GM03348 (cell line): ENCODE measurements around the gene KCMF1.
A peak's percentile ranks its signal among the peaks of the same experiment; 100 is the strongest.

Source experiments
- DNase-seq: peaks from one replicate; pipeline ENCODE4 v3.0.0; 2012; ENCODE audit warnings: low spot score

The KCMF1 gene

DNA sequence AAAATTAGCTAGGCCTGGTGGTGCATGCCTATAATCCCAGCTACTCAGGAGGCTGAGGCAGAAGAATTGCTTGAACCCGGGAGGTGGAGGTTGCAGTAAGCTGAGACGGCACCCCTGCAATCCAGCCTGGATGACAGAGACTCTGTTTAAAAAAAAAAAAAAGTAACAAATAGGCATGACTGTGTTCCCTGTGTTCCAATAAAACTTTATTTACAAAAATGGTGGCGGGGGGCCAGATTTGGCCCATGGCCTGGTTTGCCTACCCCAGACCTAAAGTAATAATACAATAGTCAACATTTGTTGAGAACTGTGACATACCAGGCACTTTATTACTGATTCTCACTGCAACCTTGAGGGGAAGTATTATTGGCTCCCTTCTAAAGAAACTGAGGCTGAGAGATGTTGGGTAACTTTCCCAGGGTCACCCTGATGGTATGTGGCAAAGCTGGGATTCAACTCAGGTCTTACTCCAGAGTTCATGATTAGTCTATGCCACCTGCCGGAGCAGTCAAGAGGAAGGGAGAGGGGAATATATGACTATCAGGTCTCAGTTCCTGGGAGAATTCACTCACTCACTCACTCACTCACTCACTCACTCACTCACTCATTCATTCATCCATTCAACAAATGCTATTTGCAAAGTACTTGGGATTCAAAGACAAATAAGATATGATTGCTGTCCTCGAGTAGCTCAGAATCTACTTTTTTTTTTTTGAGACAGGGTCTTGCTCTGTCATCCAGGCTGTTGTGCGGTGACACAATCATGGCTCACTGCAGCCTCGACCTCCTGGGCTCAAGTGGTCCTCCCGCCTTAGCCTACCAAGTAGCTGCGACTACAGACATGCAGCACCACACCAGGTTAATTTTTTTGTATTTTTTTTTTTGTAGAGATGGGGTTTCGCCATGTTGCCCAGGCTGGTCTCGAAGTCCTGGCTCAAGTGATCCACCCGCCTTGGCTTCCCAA lies 14.3 kb upstream of the KCMF1 start:
- no peak for DNase-seq

DNA sequence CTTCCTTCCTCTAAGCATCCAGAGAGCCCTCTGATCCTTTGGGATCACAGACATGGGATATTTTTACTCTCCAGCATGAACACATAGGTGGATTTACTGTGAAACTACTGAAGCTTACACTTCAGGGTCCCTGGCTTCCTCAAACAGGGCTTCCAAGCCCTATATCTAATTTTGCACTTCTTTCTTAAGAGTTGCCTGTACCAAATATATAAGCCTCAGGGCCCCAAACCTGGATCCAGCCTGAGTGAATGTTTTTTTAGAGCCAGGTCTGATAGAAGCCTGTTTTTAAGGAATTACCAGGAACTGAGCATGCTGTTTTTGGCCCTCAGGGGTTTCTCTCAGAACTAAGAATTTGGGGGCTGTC lies 13.2 kb upstream of the KCMF1 start:
- DNase-seq: no peak

DNA sequence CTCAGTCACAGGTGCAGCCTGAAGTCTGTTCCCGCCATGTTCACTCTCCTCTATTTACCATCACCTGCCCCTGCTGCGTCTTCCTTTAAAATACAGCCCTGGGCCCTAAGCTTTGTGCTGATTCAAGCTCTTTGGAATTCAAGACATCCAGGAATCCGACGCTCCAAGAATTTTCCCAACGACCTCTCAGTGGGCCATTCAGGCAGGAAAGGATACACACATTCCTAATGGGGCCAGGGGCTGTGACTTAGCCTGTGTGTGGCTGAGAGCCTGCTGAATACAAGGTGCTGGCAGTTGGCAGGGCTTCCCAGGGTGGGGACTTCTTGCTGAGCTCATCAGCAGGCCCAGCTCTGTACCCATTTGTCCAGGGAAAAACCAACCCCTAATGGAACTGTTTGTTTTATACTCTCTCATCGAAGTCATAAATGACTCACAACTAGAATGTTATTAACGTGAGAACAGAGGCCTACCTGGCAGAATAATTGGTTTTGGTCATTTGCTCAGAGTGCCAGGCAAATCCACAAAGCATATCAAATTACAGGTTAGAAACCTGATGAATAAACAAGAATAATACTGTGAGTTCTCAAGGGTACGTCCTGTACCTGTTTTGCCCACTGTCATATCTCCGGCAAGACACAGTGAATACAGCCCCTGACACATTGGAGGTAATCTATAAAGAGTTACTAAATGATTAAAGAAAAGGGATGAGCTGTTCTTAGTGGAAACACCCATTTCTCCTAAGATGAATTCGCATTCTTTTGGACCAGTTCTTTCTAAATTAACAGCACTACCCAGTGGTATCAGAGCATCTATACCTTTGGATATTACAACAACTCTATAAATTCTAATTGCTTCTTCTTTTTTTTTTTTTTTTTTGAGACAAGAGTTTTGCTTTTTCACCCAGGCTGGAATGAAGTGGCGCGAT lies 12.6 kb upstream of the KCMF1 start:
- DNase-seq: peak; percentile 66

DNA sequence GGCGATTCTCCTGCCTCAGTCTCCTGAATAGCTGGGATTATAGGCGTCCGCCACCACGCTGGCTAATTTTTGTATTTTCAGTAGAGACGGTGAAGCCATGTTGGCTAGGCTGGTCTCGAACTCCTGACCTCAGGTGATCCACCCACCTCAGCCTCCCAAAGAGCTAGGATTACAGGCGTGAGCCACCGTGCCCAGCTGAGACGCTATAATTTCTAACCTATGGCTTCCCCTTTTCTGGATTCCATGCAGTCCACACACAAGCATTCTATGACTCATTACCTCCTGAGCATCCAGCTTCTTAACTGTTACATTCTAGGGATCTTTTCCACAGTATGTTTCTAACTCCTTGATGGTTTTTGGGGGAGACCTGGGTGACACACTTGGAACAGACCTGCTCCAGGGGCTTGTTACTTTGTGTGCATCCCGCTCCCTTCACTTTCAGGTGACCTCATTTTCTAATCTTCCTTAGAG lies 11.8 kb upstream of the KCMF1 start:
- DNase-seq: peak; percentile 66

DNA sequence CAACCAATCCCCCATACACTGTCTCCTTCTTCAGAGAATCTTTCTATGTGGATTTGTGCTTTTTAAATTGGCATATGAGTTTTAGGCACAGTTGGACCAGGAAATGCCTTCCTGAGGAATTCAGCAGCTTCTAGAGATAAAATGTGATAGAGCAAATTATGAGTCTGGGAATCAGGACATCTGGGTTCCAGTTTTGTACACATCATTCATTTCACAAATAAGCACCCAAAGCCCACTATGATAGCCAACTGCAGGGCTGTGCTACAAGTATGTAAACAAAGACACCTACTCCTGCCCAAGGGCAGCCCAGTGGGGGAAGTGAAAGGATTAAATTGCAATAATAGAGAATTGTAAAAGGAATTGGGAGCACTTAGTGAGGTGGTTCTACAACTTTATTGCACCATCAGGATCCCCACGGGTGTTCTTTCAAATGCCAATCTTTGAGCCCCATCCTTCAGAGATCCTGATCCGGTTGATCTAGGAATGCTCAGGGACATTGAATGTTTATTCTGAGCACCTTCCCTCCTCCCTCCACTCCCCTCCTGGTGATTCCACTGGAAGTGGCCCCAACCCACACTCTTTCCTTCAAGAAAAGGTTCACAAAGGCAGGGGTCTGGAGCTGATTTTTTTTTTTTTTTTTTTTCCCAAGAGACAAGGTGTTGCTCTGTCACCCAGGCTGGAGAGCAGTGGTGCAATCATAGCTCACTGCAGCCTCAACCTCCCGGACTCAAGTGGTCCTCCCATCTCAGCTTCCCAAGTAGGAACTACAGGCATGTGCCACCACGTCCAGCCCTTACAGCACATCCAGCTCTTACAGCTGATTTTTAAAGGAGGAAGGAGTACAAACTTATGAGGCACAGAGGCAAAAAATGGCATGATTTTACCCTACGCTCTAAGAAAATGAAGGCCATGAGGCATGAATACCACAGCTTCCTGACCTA lies 11.1 kb upstream of the KCMF1 start:
- DNase-seq: no peak

DNA sequence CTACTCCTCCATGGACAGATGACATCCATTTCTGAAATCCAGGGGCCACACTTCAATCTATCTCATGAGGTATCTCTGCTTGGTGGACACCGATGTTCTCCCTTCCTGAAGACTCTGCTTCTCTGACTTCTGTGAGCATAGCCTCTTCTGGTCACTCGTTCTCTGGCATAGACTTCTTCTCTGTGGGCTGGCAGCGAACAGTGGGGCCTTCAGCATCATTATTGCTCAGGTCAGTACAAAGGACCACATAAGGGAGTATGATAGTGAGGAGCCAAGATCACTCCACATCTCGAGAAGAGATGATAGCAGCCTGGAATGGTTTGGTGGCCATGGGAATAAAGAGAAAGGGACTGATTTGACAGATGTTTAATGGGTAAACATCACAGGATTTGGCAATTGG lies 8.0 kb upstream of the KCMF1 start:
- DNase-seq: no peak

DNA sequence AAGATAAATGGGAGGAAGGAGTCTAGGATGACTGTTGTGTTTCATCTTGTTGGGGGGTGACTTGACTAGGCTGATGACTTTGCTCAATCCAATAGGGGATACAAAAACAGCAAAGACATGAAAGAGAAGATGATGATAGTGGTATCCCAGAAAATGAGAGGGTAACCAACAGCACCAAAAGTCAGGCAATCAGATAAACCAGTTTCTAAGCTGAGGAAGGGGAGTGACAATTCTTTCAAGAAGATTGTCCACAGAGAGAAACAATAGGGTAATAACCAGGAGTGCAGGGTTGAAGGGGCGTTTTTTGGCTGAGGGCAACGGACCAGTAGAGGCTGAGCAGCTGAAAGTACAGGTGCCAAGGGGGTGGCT lies 7.7 kb upstream of the KCMF1 start:
- no peak for DNase-seq

DNA sequence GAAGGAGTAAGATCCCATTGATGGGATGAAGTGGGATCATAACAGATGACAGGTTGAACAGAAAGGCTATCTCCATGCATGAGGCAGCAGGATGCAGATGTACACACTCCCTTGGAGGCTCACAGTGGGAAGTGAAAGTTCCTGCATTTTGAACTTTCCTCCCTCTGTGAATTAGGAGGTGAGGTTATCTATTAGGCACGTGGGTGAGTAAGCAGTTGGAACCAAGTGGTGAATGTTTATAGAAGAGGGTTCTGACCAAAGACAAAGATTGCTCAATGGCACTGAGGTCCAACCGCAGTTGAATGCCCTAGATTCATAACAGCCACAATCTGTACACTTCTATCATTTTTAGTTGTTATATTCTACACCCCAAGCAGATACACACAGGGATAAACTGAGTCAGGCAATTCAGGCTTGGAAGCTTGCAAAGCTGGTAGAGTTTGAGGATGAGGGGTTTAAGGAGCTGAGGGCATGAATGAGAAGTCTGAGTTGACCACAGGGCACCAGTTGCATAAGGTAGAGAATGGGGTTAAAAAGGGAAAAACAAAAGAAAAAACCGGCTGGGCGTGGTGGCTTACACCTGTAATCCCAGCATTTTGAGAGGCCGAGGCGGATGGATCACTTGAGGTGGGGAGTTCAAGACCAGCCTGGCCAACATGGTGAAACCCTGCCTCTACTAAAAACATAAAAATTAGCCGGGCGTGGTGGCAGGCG lies 7.1 kb upstream of the KCMF1 start:
- peak; percentile 65 for DNase-seq

DNA sequence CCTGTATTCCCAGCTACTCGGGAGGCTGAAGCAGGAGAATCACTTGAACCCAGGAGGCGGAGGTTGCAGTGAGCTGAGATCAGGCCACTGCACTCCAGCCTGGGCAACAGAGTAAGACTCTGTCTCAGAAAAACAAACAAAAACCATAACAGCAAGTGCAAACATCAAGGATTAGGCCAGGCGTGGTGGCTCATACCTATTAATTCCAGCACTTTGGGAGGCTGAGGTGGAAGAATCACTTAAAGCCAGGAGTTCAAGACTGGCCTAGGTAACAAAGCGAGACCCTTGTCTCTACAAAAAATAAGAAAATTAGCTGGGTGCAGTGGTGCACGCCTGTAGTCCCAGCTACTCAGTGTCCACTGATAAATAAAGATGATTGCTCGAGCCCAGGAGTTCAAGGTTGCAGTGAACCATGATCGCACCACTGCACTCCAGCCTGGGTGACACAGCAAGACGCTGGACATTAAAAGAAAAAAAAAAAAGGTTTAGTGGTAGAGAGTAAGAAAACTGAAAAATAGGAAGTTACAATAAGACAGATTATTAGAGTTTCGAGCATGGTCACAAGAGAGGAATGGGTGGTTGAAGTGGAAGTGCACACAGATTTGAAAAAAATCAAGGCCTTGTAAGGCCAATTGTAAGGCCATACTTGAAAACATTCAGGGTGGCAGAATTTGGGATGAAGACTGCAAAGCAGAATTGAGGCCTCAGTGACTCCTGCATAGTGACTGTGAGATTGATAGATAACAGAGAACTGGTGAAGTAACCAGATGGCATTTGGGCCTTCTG lies 6.4 kb upstream of the KCMF1 start:
- no peak for DNase-seq

DNA sequence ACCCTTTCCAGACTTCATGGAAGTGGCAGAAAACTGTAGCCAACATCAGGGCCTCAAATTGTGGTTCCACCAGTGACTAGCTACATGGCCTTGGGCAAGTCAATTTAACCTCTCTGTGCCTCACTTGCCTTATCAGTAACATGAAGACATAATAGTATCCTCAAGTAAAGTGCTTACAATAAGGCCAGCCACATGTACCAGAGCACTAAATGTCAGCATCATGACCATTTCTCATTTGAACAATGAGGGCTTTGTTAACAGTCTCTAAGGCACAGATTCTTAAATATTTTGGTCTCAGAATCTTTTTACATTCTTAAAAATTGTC lies 5.8 kb upstream of the KCMF1 start:
- no peak for DNase-seq

DNA sequence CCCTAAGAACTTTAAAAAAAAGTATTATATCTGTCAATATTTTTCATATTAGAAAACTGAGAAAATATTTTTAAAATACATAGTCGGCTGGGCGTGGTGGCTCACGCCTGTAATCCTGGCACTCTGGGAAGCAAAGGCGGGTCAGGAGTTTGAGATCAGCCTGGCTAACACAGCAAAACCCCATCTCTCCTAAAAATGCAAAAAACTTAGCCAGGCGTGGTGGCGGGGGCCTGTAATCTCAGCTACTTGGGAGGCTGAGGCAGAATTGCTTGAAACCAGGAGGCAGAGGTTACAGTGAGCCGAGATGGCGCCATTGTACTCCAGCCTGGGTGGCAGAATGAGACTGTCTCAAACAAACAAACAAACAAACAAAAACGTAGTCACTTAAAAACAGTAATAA lies 5.1 kb upstream of the KCMF1 start:
- DNase-seq: no peak

DNA sequence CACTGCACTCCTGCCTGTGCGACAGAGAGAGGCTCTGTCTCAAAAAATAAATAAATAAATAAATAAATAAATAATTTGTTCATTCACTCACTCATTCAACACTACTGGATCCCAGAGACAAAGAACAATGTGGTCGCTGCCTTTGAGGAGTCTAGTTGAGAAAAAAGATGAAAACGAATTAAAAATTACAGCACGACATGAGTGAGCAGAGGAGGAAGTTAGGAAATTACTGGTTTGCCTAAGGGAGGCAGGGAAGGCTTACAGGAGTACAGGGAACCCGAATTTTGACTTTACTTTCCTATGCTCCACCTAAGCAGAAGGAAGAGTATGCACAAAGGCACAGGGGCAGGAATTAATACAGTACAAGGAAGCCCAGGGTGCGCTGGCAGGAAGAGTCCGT lies 4.2 kb upstream of the KCMF1 start:
- no peak for DNase-seq

DNA sequence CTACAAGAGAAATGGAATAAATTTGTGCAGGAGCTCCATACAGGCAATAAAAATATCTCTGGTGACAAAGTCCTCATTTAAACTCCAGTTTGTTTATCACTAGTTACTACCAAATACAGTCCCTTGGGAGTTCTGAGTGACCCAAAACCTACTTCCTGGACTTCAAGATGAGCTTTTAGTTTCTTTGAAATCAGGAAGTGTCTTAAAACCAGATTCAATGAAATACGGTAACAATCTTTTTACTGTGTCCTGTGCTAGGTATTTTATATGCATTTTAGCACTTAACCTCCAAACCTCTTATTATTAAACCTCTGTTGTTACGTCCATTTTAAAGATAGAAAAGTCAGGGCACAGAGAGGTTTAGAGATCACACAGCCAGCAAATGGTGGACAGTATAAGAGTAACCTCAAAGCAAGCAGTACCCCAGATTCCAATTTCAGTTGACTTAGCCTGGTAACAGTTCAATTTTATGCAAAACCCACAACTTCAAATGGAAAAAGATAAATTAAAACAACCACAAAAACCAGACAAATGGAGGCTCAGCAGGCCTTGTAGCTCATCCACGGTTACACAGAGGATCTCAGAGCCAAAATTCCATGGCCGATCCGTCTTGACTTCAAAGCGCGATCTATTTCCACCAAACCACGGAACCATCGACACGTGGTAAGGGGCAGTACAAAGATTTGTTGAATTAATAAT lies 1.3 kb upstream of the KCMF1 start:
- peak; percentile 39 for DNase-seq

DNA sequence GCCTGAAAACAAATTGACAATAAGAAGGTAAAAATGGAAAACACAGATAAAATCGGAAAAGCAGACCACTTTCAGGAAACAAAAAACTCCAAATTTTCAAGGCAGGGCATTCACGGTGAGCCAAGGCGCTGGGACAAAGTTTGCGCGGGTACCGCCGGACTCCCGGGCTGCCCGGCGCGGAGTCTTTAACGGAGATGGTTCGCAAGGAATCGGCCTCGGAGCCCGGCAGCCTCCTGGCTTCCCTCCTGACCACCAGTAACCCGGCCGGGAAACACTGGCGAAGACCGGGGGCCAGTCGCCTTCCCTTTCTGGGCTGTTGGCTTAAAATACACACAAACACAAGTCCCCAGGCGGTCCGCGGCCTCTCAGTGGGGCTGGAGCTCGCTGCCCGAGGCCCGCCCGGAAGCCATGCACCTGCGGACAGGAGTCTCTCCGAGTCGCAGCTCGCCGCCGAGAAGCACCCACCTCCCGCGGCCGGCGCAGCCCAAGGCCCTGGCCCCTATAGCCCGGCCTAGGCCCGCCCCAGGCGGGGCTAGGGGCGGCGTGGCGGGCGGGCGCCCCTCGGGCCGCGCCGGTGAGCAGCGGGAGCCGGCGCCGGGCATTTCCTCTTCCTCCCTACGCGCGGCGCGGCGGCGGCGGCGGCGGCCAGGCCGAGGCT lies 622 bp upstream of the KCMF1 start:
- DNase-seq: peak; percentile 81

DNA sequence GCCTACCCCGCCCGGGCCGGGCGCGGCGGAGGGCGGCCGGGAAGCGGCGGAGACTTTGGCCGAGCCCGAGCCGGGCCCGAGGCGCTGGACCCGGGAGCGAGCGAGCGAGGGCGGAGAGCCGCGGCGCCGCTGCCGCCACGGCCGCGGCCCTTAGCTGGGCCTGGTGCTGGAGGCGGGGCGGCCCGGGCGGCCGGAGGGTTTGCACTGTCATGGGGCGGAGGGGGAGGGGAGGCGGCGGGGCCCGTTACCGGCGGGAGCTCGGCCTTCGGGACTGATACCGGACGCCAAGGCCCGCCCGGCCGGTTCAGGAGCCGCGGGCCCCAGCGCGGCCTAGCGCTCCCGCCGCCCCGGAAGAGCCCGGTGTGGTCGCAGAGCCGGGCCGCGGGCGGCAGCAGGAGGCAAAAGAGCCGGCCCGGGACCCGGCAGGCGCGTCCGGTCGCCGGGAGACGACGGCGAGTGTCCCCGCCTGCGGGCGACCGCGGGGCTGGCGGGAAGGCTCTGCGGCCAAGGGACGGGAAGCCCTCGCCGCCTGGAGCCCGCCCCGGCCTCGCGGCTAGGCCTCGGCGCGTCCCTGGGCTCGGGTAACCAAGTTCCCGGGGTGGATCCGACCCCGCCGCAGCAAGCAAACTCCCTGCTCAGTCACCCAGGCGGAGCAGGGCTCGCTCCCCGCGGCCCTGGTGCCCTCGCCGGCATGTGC lies 697 bp downstream of the KCMF1 start:
- peak; percentile 81 for DNase-seq

DNA sequence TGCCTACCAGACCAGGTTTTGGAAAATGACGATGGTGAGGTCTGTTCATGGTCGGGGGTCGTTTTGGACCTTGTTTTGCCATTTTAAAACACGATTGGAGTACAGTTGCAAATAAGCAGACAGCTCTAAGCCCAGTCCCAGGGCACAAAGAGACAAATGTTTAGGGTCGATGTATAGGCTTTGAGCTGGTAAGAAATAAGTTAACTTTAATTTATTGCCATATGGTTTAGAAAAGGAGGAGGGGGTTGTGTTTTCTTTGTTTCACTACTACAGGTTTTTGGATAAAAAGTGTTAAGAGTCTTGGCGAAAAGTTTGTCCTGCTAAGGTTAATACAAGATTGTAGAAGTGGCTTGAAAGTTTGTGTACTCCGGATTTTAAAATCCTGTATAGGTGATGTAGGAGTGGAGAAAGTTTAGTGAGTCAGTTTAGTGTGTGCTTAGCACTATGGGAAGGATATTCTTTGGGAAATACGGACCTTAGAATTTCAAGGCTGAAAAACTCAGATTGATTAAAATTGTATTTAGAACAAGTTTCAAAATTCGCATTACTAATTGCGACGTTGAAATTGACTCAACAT lies 1.3 kb downstream of the KCMF1 start:
- DNase-seq: no peak

DNA sequence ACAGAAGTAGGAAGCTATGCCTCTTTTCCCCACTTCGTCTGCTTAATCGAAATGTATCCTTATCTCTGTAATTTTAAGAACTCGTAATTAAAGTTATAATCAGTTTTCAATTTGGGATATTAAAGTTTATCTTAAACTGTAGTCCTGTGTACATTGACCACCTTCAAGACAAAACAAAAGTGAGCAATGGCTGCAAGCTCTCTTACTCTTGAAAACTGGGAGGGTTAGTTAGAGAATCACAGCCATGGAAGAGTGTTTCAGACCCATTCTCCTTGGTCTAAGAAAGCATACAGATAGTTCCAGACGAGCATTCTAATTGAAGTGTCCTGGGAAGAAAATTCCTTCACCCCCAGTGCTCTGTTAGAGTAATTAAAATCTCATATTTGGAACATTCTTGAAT lies 2.0 kb downstream of the KCMF1 start:
- no peak for DNase-seq

DNA sequence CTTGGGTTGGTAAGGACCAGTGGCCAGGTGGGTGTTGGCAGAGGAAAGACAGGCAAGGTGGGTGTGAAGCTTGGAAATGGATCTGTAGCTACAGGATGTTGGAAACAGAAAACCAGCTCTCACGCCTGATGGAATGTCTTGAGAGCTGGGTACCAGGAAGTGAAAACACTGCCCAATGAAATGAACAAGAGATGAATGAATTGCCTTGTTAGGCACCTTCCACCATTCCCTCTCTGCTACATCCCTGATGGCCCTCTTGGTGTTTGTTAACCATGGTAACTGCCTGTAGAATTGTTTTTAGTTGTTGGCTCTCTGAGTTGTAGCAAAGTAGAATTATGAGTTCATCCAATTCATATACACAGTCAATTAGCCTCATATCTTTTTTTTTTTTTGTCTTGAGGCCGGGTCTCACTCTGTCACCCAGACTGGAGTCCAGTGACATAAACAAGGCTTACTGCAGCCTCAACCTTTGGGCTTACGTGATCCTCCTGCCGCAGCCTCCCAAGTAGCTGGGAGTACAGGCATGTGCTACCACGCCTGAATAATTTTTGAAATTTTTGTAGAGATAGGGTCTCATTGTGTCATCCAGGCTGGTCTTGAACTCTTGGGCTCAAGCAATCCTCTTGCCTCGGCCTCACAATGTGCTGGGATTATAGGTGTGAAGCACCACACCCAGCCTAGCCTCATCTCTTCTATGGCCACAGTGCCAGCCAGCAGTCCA lies 9.5 kb downstream of the KCMF1 start:
- DNase-seq: no peak
